Nephron (organoid): Measurements from ENCODE around the gene NLN.
A peak's percentile ranks its signal among the peaks of the same experiment; 100 is the strongest.

ENCODE experiments used
- H3K27ac Mint-ChIP-seq, 3 experiments: 2 replicates each; pipeline ENCODE4 v1.8.0; 2020; ENCODE audit warnings: mixed read lengths in 3 of 3, mild to moderate bottlenecking in 2 of 3, moderate library complexity in 1 of 3
- H3K27me3 Mint-ChIP-seq: 2 replicates; pipeline ENCODE4 v1.8.0; 2021; ENCODE audit warnings: low read depth, mild to moderate bottlenecking, moderate library complexity, mixed read lengths
- H3K36me3 Mint-ChIP-seq: 2 replicates; pipeline ENCODE4 v1.8.0; 2020; ENCODE audit warnings: low read depth, mixed read lengths
- H3K4me1 Mint-ChIP-seq: 2 replicates; pipeline ENCODE4 v1.8.0; 2020; ENCODE audit warnings: mixed read lengths
- H3K4me3 Mint-ChIP-seq, 3 experiments: 2 replicates each; pipeline ENCODE4 v1.8.0; 2020; ENCODE audit warnings: mild to moderate bottlenecking in 3 of 3, mixed read lengths in 3 of 3, moderate library complexity in 2 of 3
- H3K9me3 Mint-ChIP-seq: 2 replicates; pipeline ENCODE4 v1.8.0; 2020; ENCODE audit warnings: mixed read lengths
- CTCF ChIP-seq, 3 experiments: fragments of 200-600 bp; sonication (generic); IDR thresholded peaks; one replicate each; pipeline ENCODE4 v1.5.0; 2021; ENCODE audit warnings: antibody characterized with exemption in 3 of 3; ENCODE audit not compliant: unreplicated experiment in 3 of 3

NLN gene

GRCh38 chr5:65737842-65738241 lies 15.8 kb downstream of the NLN start:
- Mint-ChIP-seq H3K27ac (no peak overlapping the region), H3K27me3 (no peaks in the 10 kb centered on the region), H3K4me3 (no peak overlapping the region), H3K9me3 (no peaks in the 10 kb centered on the region), H3K4me1 (no peaks in the 10 kb centered on the region), H3K36me3 (peaks cover 11% of the 10 kb centered on the region)
- no peak for TF ChIP-seq CTCF (IDR thresholded peaks at IDR 0.05; ENCODE audit: unreplicated experiment in 3 of 3)

GRCh38 chr5:65738305-65738704 lies 16.3 kb downstream of the NLN start:
- Mint-ChIP-seq H3K4me3 (no peak overlapping the region), H3K9me3 (no peaks in the 10 kb centered on the region), H3K27me3 (no peaks in the 10 kb centered on the region), H3K4me1 (no peaks in the 10 kb centered on the region), H3K36me3 (peaks cover 11% of the 10 kb centered on the region), H3K27ac (no peak overlapping the region)
- TF ChIP-seq CTCF (IDR thresholded peaks at IDR 0.05; ENCODE audit: unreplicated experiment in 3 of 3) = no peak

- Mint-ChIP-seq H3K4me3 (no peak overlapping the region), H3K36me3 (peaks cover 11% of the 10 kb centered on the region), H3K9me3 (no peaks in the 10 kb centered on the region), H3K27me3 (no peaks in the 10 kb centered on the region), H3K27ac (no peak overlapping the region), H3K4me1 (no peaks in the 10 kb centered on the region)
- TF ChIP-seq CTCF (IDR thresholded peaks at IDR 0.05; ENCODE audit: unreplicated experiment in 3 of 3) = no peak
Measured at GRCh38 chr5:65739162-65739561, 17.2 kb downstream of the NLN start.

- H3K9me3 Mint-ChIP-seq = no peaks in the 10 kb centered on the region
- peaks cover 28% of the 10 kb centered on the region for H3K36me3 Mint-ChIP-seq
- no peaks in the 10 kb centered on the region for H3K27me3 Mint-ChIP-seq
- H3K4me3 Mint-ChIP-seq = no peak overlapping the region
- peak; percentile 68 to 81 (median 70) for TF ChIP-seq CTCF (IDR thresholded peaks at IDR 0.05; ENCODE audit: unreplicated experiment in 3 of 3)
- no peaks in the 10 kb centered on the region for H3K4me1 Mint-ChIP-seq
- H3K27ac Mint-ChIP-seq = no peak overlapping the region
Measured at GRCh38 chr5:65742565-65743231, 20.7 kb downstream of the NLN start.

- H3K27ac Mint-ChIP-seq = no peak overlapping the region
- H3K9me3 Mint-ChIP-seq = no peaks in the 10 kb centered on the region
- H3K27me3 Mint-ChIP-seq = no peaks in the 10 kb centered on the region
- H3K4me3 Mint-ChIP-seq = no peak overlapping the region
- TF ChIP-seq CTCF (IDR thresholded peaks at IDR 0.05; ENCODE audit: unreplicated experiment in 3 of 3) = no peak
- no peaks in the 10 kb centered on the region for H3K4me1 Mint-ChIP-seq
- peaks cover 31% of the 10 kb centered on the region for H3K36me3 Mint-ChIP-seq
Measured at GRCh38 chr5:65749221-65749844, 27.3 kb downstream of the NLN start.

GRCh38 chr5:65749956-65750355 lies 28.0 kb downstream of the NLN start:
- Mint-ChIP-seq H3K27ac (no peak overlapping the region), H3K9me3 (no peaks in the 10 kb centered on the region)

More at GRCh38 chr5:65749956-65750355, 28.0 kb downstream of the NLN start:
- H3K4me3 Mint-ChIP-seq = no peak overlapping the region
- no peak for TF ChIP-seq CTCF (IDR thresholded peaks at IDR 0.05; ENCODE audit: unreplicated experiment in 3 of 3)
- H3K4me1 Mint-ChIP-seq = no peaks in the 10 kb centered on the region
- peaks cover 31% of the 10 kb centered on the region for H3K36me3 Mint-ChIP-seq
- no peaks in the 10 kb centered on the region for H3K27me3 Mint-ChIP-seq
